KBM-7 (cell line): ENCODE data around the gene NFAT5.
"Not testable (repeated sequence)": the region's sequence is repeated elsewhere in the genome, so short reads cannot be mapped to it uniquely, and the experiment has no call there.

Experiments
- DNase-seq: peaks from one replicate; pipeline ENCODE4 v3.0.0-alpha.2; 2015
- in situ Hi-C: fragments of 300-500 bp; cut with MboI; formaldehyde crosslinking; loops from 2 replicates; pipeline ENCODE4 v1.14.3; 2020; ENCODE audit warnings: low sequenced_read_pairs, low pct_unique_long_range_greater_than_20kb, mixed read lengths

NFAT5 gene, protein sequence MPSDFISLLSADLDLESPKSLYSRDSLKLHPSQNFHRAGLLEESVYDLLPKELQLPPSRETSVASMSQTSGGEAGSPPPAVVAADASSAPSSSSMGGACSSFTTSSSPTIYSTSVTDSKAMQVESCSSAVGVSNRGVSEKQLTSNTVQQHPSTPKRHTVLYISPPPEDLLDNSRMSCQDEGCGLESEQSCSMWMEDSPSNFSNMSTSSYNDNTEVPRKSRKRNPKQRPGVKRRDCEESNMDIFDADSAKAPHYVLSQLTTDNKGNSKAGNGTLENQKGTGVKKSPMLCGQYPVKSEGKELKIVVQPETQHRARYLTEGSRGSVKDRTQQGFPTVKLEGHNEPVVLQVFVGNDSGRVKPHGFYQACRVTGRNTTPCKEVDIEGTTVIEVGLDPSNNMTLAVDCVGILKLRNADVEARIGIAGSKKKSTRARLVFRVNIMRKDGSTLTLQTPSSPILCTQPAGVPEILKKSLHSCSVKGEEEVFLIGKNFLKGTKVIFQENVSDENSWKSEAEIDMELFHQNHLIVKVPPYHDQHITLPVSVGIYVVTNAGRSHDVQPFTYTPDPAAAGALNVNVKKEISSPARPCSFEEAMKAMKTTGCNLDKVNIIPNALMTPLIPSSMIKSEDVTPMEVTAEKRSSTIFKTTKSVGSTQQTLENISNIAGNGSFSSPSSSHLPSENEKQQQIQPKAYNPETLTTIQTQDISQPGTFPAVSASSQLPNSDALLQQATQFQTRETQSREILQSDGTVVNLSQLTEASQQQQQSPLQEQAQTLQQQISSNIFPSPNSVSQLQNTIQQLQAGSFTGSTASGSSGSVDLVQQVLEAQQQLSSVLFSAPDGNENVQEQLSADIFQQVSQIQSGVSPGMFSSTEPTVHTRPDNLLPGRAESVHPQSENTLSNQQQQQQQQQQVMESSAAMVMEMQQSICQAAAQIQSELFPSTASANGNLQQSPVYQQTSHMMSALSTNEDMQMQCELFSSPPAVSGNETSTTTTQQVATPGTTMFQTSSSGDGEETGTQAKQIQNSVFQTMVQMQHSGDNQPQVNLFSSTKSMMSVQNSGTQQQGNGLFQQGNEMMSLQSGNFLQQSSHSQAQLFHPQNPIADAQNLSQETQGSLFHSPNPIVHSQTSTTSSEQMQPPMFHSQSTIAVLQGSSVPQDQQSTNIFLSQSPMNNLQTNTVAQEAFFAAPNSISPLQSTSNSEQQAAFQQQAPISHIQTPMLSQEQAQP (N-terminal part only)

DNA sequence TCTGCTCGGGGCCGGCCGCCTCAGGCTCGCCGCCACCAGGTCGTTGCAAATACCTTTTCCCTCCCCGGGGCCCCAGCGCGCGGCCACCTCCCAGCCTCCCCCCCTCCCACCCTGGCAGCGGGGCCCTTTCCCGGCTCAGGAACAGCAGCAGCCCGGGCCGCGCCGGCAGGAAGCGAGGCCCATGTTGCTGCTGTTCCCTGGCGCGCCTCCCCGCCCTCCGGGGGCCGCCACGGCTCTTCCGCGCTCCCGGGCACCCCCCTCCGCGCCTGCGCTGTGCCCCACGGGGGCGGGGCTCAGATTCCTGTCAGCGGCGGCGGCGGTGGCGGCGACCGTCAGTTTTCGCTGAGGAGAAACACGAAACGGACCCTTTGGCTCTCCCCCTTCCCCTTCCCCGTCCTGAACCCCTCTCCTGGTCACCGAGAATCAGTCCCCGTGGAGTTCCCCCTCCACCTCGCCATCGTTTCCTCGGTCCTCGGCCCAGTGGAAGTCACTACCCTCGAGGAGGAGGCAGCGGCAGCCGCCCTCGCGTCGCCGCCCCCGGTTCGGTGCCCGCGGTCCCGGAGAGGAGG lies at the start of gene NFAT5:
TSS of gene NFAT5 (plus strand) at position 296 of the 569 bp plus-strand sequence. CDS start 336 bp downstream, outside the sequence.
- DNase-seq, result peak; percentile 95
- in situ Hi-C loops, result no loop called here

DNA sequence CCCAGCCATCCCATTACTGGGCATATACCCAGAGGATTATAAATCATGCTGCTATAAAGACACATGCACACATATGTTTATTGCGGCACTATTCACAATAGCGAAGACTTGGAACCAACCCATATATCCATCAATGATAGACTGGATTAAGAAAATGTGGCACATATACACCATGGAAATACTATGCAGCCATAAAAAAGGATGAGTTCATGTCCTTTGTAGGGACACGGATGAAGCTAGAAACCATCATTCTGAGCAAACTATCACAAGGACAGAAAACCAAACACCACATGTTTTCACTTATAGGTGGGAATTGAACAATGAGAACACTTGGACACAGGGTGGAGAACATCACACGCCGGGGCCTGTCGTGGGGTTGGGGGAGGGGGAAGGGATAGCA lies 47.9 kb upstream of the NFAT5 start:
- DNase-seq, in situ Hi-C loops: not testable (repeated sequence)

DNA sequence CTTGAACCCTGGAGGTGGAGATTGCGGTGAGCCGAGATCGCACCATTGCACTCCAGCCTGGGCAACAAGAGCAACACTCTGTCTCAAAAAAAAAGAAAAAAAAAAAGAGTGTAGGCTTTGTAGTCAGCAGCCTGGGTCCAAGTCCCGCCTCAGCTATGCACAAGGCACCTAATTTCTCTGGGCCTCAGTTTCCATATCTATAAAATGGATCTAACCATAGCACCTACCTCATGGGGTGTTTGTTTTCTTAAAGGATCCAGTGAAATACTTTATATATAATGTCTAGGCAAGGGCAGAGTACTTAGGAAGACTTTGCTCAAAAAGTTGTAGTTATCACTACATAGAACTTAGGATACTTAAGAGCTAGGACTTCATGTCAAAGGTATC lies 45.4 kb upstream of the NFAT5 start:
- in situ Hi-C loops, result no loop called here
- DNase-seq, result no peak

DNA sequence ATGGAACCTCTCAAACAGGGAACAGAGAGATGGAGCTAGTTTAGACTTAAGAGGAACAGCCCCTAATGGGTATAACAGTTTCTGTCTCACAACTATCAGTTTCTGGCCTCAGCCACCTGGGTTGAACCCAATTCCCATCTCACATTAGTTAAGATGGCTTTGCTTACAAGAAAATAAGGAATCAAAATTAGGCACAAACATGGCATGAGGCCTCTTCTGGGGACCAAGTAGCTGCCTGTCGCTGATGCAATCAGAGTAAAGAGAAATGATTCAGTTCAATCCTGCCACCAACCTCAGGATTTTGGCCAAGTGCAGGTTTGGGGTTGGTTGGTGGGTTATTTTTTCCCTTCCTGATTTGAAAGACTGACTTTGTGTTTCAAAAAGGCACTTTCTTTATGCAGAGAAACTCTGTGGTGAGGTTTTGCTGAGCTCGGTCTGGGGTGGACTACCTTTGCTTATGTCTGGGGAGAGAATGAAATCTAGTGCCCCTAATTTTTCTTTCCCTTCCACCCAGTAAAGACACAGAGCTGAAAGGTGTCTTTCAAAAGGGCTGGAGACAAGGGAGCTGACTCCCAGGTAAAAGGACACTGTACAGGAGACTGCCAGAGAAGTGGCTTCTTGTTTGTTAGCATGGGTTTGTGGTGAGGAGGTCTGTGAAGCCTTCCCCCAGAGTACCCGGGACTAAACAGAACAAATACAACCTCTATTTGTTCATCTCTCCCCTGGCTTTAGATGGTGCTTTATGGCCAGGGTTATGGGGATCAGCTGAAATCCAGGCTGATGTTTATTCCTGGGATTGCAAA lies 44.8 kb upstream of the NFAT5 start:
- no peak for DNase-seq
- in situ Hi-C loops, result no loop called here

DNA sequence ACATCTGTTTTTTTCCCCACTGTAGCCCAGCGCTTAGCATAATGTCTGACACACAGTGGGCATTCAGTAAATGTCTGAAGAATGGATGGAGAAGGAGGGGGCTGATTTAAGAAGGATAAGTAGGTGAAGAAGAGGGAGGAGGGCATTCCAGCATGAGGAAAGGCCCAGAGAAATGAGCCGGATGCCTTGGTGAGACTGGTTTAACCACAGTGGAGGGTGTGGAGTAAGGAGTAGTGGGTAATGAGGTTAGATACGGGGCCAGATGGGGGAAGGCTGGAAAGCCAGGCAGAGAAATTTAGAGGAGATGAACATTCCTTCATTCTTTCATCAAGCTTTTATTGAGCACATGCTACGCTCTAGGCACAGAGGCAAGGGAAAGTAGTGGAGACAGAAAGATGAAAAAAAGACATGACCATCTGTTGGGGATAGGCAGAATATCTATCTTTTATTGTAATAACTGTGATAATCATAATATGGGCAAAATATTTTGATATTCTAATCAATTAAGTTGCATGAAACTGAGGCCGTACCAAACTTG lies 43.7 kb upstream of the NFAT5 start:
- no peak for DNase-seq
- in situ Hi-C loops, result no loop called here

DNA sequence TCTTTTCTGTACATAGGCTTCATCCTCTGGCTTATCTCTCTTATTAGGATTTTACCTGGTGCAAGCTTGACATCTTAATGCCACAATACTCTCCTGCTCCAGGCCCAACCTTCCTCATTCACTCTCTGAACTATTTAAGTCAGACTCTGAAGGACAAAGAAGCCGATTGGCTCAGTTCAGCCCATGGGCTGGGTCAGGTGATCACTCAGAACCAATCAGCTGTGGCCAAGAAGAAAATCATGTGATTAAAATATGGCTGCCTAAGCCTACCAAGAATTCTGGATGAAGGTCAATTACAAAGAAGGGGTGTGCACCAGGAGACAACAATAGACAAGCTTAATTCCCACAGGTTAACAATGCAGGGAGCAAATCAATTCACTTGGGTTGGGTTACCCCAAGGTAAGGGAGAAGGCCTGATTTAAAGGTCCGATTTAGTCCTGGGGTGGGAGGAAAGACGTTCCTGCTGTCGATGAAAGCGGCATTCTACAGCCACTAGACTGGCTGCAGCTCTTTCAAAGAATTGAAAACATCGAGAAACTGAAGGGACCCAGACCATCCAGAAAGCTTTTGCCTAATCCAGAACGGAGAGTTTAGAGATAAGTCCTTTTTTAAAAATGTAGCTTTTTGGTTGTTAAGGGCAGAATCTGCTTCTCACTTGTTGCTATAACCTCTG lies 42.9 kb upstream of the NFAT5 start:
- in situ Hi-C loops, result no loop called here
- peak; percentile 32 for DNase-seq

DNA sequence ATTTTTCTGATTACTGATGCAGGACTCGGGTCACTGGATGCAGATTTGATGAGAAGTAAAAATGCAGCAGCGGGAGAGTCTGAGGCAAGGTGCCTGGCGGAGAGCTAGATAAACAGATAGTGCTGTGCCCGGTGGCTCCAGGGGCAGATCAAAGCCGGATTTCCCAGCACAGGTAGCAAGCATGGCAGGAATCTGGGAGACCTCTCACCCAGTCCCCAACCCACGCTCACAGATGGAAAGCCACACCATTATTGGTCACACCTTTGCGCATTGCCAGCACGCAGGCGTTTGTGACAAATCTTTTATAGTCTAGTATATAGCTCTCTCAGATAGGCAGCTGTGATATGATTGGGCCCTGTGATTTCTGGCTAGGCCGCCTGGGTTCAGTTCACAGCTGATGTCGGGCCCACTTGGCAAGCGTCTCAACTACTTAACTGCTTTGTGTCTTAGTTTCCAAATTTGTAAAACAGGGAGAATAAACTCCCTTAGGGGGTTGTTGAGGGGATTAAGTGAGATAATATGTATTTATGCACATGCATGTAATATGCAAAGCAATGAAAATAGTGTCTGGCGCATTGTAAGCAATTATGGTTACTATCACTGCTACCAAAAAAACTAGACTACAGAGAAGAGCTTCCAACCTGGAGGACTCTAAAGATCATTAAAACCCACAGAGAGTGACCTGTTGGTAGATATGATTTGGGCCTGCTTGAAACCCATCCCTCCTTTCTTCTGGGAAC lies 42.0 kb upstream of the NFAT5 start:
- no peak for DNase-seq
- in situ Hi-C loops, result no loop called here

DNA sequence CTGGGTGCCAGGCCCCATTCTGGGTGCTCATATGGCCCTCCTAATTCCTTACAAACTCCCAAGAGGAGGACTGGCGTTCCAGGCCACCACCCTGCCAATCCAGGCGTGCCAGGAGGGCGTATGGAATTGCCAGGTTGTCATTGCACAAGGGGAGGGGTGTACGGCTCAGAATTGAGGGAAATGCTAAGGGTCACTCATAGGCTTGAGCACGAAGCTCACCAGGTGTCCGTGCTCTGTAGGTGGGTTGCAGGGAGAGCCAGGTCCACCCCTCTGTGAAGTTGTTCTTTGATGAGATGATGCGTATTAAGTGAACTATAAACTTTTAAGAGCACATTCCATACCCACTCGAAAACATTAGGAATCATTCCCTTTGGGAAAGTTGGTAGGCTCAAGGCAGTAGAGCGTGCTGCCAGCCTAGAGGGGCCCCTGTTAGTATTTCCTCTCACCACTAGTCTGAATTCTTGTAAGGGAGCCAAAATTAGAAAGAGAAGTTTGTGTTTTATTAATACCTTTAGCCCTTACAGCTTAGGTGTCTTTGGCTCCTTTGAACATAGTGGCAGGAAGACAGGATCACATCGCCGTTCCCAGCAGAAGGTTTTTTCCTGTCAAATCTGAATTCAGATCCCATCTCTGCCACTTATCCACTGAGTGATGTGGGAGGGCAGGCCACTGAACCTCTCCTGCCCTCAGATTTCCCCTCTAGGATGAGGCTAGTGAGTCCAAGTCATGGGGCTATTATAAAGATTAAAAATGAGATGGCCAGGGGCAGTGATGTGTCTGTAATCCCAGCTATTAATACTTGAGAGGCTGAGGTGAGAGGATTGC lies 38.7 kb upstream of the NFAT5 start:
- in situ Hi-C loops, result no loop called here
- DNase-seq, result no peak

DNA sequence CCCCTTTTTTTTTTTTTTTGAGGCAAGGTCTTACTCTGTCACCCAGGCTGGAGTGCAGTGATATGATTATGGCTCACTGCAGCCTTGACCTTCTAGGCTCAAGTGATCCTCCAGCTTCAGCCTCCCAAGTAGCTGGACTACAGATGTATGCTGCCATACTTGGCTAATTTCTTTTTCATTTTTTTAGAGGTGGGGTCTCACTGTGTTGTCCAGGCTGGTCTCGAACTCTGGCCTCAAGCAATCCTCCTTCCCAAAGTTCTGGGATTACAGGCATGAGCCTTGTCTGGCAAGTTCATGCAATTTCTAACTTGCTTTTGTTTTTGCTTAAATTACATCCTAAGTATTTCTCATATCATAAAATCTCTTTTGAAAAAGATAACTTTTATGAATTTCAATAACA lies 33.8 kb upstream of the NFAT5 start:
- no peak for DNase-seq
- in situ Hi-C loops, result no loop called here

DNA sequence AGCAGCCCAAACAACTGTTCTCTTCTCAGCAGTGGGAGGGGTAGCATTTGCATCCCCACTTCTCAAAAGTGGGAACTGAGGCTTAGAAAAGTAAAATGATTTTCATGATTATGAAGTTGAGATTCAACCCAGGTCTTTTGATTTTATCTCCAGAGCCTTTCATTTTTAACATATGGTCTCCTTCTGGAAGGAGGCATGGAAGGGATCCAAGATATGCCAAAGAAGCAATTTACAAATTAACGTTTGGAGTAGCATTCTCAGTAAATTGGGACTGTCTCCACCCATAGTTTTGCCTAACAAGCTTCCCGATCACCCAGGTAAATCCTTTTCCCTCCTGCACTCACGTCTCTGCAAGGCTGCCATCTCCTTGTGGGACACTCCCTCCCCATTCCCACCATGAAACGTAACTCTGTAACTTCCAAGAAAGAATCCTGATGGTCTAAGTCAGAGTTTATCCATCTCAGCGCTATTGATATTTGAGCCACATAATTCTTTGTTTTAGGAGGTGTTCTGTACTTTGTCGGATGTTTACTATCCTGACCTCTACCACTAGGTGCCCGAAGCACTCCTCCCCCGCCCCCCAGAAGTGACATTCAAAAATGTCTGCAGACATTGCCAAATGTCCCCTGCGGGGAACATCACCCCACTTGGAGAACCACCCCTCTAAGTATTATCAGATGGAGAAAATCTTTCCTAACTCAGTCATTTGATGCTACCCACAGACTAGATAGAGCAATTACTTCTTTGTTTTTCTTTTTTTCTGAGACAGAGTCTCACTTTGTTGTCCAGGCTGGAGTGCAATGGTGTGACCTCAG lies 32.9 kb upstream of the NFAT5 start:
- no peak for DNase-seq
- in situ Hi-C loops, result no loop called here

DNA sequence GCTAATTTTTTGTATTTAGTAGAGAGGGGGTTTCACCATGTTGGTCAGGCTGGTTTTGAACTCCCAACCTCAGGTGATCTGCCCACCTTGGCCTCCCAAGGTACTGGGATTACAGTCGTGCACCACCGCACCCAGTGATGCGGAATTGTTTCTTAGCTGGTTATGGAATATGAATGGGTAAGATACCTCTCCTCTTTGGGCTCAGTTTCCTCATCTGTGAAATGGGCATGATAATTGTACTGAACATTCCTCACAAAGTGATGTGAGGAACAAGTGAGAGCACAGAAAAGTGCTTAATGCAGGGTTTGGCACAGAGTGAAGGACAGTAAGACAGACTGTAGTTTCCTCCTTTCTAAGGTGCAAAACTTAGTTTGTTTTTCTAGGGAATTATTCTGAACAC lies 31.0 kb upstream of the NFAT5 start:
- no peak for DNase-seq
- in situ Hi-C loops, result no loop called here

DNA sequence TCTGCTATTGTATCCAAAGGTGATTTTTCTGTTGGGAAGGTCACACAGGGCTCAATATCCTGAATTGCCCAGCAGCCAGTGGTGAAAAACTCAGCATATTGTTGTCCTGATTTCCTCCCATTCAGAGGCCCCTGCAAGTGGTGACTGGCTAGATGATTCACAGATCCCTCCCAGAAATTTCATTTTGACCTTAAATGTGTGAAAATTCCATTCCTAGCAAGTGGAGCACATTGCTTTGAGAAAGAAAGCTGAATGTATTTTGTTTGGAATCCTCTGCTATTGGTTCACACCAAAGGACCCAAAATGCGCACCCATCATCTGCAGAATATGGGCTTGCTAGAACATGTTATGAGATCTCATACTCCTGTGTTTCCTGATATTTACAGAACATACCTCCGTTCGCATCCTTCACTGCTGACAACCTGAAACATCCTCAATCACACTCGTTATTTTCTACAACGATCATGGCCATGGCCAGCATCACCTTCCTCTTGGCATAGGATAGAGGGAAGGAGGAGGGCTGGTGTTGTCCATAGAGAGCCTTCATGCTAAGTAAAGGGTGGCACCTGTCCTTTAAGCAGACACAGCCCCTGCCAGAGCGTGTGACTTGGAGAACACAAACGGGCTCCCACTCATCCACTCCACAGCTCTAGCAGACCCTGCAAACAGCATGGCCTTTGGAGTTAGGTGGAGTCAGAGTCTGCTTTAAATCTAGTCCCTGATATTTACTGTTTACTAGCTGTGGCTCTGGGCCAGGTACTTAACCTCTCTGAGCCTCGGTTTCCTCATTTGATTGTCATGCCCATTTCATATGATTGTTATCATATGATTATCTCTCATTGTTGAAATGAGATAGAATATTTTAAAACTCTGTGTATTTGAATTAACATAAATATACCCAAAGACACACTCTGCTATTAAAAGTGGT lies 30.4 kb upstream of the NFAT5 start:
- no peak for DNase-seq
- in situ Hi-C loops, result no loop called here

DNA sequence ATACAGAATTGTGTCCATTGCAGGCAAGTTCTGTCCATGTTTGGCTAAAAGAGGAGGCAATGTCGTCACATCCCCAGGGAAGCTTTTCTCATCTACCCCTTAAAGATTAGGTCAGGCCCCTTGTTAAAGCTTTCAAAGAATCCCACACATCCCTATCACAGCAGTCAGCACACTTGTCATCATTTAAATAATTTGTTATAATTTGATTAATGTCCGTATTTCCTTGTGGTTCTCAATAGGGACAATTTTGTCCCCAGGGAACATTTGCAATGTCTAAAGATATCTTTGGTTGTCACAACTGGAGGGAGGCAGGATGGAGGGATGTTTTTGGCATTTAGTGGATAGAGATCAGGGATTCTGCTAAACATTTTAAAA lies 28.1 kb upstream of the NFAT5 start:
- in situ Hi-C loops, result no loop called here
- no peak for DNase-seq

DNA sequence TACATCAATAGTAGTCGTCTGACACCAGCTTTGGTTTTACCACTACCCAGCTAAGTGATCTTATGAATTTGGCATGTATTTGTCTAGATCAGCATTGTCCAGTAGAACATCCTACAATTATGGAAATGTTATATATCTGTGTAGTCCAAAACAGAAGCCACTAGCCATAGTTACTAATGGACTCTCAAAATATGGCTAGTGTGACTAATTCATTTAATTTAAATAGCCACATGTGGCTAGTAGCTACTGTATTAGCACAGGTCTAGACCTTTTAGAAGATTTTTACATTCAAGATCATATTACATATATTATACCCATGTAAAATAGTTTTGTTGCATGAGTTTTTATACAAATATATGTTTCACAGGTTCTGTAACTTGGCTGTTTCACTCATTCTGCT lies 27.0 kb upstream of the NFAT5 start:
- in situ Hi-C loops, result no loop called here
- no peak for DNase-seq

DNA sequence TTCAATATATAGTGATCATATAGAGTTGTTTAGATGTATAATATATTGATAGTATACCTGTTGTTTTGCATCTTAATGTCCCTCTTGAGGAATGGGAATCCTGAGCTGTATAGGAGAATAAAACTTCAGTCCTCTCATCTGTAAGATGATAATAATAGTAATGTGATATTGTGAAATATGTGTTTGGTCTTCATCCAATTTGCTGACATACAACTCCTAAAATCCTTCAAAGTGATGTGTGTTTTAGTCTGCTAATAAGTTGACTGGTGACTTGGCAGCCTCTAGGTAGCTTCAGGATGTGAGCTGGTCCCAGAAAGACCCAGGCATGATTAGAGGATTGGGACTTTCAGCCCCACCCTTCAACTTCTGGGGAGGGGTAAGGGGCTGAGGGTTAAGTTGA lies 22.8 kb upstream of the NFAT5 start:
- no peak for DNase-seq
- in situ Hi-C loops, result no loop called here
